GM20000 (cell line): Measurements from ENCODE around the gene EFNA5.

Experiments
- DNase-seq: peaks from one replicate; pipeline ENCODE4 v3.0.0; 2012; ENCODE audit warnings: low spot score
- CTCF ChIP-seq: IDR thresholded peaks from 2 replicates; pipeline ENCODE4 v1.5.1; 2012; ENCODE audit warnings: mild to moderate bottlenecking, control low read depth; ENCODE audit errors: extremely low read depth, missing control alignments

The EFNA5 gene

GRCh38 chr5:107340631-107341030, 330.1 kb downstream of the EFNA5 start:
- DNase-seq: no peak
- no peak for TF ChIP-seq CTCF

GRCh38 chr5:107338335-107338734, 332.4 kb downstream of the EFNA5 start:
- TF ChIP-seq CTCF: no peak

GRCh38 chr5:107337281-107337680, 333.5 kb downstream of the EFNA5 start:
- no peak for TF ChIP-seq CTCF
- DNase-seq: no peak

More at GRCh38 chr5:107338335-107338734, 332.4 kb downstream of the EFNA5 start:
- no peak for DNase-seq

- TF ChIP-seq CTCF: no peak
These were observed 338.9 kb downstream of the EFNA5 start for GRCh38 chr5:107331882-107332281.

GRCh38 chr5:107331312-107331711, 339.4 kb downstream of the EFNA5 start:
- TF ChIP-seq CTCF: no peak
- DNase-seq: no peak

More at GRCh38 chr5:107331882-107332281, 338.9 kb downstream of the EFNA5 start:
- no peak for DNase-seq

GRCh38 chr5:107330903-107331302, 339.8 kb downstream of the EFNA5 start:
- no peak for DNase-seq
- TF ChIP-seq CTCF: no peak

GRCh38 chr5:107329850-107330249, 340.9 kb downstream of the EFNA5 start:
- DNase-seq: no peak
- TF ChIP-seq CTCF: no peak
